ENCODE data around the gene ZNF468.
"Not testable (repeated sequence)": the region's sequence is repeated elsewhere in the genome, so short reads cannot be mapped to it uniquely, and the experiment has no call there.

DNA sequence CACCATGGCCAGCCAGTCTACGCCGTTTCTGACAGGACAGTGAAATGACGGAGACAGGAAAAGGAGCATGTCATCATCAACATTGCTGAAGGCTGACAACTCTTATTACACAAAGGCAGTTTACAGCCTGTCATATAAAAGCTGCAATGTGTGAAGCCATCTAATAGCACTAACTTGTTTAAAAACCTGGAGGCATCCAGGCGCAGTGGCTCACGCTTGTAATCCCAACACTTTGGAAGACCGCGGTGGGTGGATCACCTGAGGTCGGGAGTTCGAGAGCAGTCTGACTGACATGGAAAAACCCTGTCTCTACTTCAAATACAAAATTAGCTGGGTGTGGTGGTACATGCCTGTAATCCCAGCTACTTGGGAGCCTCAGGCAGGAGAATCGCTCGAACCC lies 10.6 kb upstream of the ZNF468 start:
- not testable (repeated sequence) for TF ChIP-seq EZH2phosphoT487 (IDR thresholded peaks at IDR 0.05; ENCODE audit: borderline replicate concordance, low read length)
- TF ChIP-seq, protein P1, sequence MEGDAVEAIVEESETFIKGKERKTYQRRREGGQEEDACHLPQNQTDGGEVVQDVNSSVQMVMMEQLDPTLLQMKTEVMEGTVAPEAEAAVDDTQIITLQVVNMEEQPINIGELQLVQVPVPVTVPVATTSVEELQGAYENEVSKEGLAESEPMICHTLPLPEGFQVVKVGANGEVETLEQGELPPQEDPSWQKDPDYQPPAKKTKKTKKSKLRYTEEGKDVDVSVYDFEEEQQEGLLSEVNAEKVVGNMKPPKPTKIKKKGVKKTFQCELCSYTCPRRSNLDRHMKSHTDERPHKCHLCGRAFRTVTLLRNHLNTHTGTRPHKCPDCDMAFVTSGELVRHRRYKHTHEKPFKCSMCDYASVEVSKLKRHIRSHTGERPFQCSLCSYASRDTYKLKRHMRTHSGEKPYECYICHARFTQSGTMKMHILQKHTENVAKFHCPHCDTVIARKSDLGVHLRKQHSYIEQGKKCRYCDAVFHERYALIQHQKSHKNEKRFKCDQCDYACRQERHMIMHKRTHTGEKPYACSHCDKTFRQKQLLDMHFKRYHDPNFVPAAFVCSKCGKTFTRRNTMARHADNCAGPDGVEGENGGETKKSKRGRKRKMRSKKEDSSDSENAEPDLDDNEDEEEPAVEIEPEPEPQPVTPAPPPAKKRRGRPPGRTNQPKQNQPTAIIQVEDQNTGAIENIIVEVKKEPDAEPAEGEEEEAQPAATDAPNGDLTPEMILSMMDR (conservative IDR thresholded peaks at IDR 0.05; ENCODE audit: low read depth, low read length) = not testable (repeated sequence)
